NCI-H226 (cell line): ENCODE measurements around the gene TPSG1.
"Not testable (repeated sequence)": the region's sequence is repeated elsewhere in the genome, so short reads cannot be mapped to it uniquely, and the experiment has no call there.

ENCODE experiments used
- DNase-seq: peaks from one replicate; pipeline ENCODE4 v3.0.0-alpha.2; 2015

Gene TPSG1

DNA sequence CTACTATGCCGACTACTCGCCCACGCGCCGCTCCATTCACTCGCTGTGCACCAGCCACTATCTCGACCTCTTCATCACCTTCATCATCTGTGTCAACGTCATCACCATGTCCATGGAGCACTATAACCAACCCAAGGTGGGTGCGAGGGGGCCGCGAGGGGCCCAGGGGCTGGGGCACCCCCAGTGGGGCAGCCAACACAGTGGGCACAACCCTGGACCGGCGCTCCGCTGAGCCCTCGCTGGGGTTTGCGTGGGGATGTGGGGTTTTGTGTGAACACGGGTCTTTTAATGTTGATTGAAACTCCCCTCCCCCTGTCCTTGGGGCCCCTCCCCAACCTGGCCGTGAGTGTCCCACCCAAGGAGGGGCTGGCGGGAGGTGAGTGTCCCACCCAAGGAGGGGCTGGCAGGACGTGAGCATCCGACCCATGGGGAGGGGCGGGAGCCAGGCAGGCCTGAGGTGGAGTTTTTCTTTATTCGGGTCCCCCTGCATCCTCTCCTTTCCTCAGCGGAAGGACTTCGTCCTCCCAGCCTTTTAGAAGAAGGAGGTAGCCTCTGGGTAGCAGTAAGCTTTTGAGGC is 11.2 kb downstream of the TPSG1 start:
- no peak for DNase-seq

DNA sequence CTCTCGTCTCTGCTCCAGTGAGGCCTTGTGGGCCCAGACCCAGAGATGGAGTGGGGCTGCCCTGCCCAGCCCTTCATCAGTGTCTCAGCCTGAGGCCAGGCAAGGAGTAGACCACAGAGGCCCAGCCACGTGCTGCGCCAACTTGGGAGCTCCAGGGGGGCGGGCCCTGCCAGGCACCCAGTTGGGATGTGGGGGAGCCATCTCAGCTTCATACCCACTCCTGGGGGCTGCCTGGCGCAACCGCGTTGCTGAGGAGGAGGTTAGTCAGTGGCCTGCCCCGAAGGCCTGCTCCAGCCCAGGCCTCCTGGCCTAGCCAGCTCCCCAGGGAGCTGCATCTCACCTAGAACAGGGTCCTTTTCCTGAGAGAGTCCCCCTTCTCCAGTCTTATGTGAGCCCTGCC is 11.8 kb downstream of the TPSG1 start:
- DNase-seq: no peak

DNA sequence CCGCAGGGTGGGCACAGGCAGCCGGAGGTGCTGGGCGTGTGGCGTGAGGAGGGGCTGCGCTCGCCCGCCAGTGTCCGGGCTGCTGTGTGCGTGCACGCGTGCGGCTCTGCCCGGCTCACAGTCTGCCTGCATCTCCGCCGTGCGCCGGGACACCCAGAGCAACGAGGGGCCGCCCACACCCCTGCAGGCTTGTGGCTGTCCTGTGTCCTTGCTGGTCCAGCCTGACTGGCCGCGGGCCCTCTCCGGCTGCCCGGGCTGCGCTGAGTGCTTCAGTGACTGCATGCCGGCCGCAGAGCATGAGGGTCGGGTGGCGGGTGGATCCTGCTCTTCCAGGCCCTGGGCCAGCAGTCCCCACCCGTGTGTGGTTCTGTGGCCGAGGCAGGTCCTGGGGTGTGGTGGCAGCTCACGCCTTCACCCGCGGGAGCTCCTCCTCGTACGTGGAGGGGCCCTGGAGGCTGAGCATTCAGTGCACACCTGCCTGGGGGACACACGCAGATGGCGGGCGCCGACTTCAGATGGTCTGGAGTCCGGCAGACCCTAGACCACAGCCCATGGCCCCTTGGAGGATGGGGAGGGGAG is 12.4 kb downstream of the TPSG1 start:
- no peak for DNase-seq

DNA sequence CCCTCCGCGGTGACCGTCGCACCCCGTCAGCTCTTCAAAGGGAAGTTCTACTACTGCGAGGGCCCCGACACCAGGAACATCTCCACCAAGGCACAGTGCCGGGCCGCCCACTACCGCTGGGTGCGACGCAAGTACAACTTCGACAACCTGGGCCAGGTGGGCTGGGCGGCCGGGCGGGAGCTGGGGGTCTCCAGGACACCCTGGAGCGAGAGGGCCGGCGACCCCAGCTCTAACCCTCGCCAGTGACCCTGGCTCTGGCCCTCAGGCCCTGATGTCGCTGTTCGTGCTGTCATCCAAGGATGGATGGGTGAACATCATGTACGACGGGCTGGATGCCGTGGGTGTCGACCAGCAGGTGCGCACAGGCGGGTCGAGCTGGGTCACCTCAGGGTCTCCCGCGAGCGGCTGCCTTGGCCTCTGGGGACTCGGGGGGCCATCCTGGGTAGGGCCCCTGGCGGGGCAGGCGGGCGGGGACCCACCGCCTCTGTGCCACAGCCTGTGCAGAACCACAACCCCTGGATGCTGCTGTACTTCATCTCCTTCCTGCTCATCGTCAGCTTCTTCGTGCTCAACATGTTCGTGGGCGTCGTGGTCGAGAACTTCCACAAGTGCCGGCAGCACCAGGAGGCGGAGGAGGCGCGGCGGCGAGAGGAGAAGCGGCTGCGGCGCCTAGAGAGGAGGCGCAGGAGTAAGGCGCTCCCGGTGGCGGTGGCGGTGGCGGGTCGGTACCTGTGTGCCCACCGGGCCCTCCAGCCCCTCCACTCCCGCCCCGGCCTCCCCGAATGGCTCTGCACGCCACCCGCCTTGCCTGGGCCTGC is 13.4 kb downstream of the TPSG1 start:
- no peak for DNase-seq

DNA sequence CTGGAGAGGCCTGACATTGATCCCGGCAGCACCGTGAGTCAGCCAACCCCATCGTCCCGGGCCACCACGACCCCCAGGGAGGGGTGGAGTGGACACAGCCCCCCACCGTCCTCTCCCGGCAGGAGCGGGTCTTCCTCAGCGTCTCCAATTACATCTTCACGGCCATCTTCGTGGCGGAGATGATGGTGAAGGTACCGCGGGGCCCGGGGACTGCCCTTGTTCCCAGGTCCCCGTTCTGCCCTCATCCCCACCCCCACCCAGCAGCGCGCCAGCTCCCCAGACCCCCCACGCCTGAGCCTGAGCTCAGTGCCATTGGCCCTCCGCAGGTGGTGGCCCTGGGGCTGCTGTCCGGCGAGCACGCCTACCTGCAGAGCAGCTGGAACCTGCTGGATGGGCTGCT is 14.6 kb downstream of the TPSG1 start:
- DNase-seq: no peak

- no peak for DNase-seq
Measured at GRCh38 chr16:1209081-1209480, 16.0 kb downstream of the TPSG1 start.

DNA sequence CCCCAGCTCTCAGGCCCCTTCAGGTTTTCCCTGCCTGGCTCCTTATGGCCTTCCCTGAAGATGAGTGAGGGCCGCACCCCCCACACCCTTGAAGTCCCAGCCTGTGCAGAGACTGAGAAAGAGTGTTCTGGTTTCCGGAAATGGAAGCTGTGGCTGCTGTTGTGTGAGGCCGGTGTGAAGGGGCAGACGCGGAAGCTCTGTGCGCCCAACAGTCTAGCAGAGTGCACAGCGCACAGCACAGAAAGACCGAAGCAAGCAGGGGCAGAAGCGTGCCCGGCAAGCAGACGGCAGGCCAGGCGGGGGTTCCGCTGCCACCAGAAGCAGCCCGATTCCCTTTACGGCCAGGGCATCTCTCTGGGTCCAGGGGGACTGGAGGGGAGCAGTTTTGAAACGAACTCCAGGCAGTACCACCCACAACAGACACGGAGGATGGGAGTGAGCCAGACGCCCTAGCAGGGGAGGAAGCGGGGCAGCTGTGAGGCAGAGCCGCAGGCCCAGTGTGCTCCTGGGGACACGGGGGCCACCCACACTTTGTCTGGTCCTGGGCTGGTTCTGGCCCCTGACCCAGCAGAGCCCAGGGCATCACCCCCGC is 16.7 kb downstream of the TPSG1 start:
- no peak for DNase-seq

DNA sequence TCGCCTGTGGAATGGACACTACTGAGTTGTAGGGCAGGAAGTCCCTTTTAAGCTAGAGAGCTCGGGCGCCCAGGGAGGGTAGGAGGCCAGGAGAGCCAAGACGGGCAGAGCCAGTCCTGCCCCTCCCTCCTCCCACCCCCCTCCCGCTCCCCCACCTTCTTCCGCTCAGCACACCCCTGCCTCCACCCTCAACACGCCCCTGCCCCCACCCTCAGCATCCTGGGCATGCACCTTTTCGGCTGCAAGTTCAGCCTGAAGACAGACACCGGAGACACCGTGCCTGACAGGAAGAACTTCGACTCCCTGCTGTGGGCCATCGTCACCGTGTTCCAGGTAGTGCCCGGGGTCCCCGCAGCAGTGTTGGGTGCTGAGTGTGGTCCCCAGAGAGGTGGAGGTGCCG is 18.3 kb downstream of the TPSG1 start:
- DNase-seq: no peak

- DNase-seq: no peak
Measured at GRCh38 chr16:1206326-1206725, 18.7 kb downstream of the TPSG1 start.

GRCh38 chr16:1204933-1205332 is 20.1 kb downstream of the TPSG1 start:
- DNase-seq: no peak

DNA sequence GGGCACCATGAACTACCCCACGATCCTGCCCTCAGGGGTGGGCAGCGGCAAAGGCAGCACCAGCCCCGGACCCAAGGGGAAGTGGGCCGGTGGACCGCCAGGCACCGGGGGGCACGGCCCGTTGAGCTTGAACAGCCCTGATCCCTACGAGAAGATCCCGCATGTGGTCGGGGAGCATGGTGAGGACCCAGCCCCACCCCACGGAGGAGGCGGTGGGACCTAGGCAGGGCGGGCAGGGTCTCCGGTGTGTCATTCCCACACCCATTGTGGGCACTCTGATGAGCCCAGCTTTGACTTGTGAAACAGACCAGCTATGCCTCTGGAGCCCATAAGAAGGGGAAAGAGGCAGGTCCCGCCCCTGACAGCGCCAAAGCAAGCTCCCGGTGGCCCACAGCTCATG is 22.8 kb downstream of the TPSG1 start:
- no peak for DNase-seq

DNA sequence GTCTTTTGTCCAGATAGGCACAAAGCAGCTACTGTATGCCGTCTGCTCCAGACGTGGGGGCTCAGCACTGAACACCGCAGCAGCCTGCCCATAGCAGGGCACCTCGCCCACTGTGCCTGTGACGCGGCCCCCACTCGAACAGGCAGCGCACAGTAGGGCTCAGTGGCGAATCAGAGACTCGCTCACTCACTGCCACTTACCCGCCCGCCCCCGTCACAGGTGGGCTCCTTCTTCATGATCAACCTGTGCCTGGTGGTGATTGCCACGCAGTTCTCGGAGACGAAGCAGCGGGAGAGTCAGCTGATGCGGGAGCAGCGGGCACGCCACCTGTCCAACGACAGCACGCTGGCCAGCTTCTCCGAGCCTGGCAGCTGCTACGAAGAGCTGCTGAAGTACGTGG is 23.6 kb downstream of the TPSG1 start:
- DNase-seq: no peak

DNA sequence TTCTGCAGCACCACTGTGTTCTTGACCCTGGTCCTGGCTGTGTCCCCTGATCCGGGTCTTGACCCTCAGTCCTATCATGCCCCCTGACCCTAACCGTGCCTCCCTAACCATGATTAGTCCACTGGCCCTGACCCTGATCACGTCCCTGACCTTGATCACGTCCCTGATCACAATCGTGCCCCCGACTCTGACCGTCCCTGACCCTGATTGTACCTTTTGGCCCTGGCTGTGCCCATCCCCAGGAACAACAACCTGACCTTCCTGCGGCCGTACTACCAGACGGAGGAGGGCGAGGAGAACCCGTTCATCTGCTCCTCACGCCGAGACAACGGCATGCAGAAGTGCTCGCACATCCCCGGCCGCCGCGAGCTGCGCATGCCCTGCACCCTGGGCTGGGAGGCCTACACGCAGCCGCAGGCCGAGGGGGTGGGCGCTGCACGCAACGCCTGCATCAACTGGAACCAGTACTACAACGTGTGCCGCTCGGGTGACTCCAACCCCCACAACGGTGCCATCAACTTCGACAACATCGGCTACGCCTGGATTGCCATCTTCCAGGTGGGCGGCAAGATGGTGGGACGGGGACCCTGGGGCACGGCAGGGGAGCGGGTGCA is 24.9 kb downstream of the TPSG1 start:
- no peak for DNase-seq

DNA sequence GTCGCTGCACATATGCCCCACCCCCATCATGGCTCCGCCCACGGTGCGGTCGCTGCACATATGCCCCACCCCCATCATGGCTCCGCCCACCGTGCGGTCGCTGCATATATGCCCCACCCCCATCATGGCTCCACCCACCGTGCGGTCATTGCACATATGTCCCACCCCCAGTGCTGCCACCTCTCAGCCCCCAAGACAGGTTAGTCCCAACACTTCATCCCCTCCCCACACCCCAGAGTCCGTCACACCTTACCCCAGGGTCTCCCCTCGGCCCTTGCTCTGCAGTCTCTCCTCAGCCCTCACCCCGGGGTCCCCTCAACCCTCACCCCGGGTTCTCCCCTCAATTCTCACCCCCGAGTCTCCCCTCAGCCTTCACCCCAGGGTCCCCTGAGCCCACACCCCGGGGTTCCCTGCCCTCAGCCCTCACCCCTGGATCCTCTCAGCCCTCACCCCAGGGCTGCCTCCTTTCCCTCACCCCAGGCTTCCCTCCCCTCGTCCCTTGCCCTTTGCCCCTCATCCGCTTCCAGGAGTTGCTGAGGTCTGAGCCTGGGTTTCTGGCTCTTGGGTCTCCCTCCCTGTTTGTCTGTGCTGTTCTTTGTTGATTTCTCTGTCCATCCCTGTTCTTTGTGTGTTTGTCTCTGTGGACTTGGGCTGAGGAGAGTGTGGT is 25.6 kb downstream of the TPSG1 start:
- no peak for DNase-seq

DNA sequence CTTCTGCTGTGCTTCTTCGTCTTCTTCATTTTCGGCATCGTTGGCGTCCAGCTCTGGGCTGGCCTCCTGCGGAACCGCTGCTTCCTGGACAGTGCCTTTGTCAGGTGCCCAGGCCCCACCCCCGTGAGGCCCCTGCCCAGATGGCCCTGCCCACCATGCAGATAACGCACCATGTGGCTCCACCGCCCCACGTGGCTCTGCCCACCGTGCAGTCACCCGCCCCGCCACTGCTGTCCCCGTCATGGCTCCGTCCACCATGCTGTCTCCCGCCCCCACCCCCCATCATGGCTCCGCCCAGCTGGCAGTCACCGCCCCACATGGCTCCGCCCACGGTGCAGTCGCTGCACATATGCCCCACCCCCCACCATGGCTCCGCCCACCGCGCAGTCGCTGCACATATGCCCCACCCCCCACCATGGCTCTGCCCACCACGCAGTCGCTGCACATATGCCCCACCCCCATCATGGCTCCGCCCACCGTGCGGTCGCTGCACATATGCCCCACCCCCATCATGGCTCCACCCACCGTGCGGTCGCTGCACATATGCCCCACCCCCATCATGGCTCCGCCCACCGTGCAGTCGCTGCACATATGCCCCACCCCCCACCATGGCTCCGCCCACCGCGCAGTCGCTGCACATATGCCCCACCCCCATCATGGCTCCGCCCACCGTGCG is 26.3 kb downstream of the TPSG1 start:
- DNase-seq: not testable (repeated sequence)

DNA sequence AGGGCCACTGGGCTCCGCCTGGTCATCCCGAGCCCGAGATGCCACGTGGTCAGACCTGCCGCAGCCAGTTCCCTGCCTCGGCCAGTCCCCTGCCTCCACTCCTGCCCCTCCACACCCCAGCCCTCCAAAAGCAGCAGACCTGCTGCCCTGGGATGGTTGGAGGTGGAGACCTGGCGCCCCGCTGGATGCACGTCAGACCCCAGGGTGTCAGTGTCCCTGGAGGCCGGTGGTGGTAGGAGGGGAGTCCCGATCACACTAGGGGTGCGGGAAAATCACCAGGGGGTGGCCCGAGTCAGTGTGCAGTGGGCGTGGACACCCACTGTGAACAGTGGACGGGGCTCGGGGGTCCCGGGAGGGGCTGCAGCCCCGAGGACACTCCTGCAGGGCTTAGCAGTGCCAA is 26.9 kb downstream of the TPSG1 start:
- DNase-seq: no peak

DNA sequence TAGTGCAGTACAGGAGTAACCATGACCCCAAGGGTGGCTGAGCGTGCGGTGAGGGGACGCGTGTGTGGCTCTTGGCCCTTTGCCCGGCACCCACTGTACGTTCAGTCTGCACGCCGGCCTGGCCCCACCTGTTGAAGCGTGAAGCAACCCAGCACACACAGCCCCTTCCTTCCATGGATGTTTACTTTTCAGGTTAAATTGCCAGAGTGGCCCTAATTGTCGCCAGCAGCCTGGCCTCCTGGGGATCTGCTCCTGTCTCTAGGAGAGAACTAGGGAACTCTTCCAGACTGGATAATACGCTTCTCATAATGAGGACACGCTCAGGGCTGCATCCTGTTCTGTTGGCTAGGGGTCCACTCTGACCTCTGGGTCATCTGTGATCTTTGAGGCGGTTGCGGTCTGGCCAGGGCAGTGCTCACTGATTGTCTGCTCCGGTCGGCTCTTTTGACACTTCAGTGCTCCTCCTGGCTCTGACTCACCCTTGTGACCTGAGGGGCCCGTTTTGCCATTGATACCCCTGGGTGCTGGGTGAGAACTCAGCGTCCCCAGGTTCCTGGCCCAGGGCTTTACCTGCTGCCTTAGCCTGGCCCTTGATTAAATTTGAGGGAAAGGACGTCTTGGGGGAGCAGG is 27.7 kb downstream of the TPSG1 start:
- DNase-seq: no peak

GRCh38 chr16:1196494-1196893 is 28.6 kb downstream of the TPSG1 start:
- no peak for DNase-seq

- no peak for DNase-seq
Measured at GRCh38 chr16:1195393-1195666, 29.7 kb downstream of the TPSG1 start.

GRCh38 chr16:1194665-1195392 is 30.2 kb downstream of the TPSG1 start:
- DNase-seq: no peak

GRCh38 chr16:1193825-1194581 is 31.1 kb downstream of the TPSG1 start:
- no peak for DNase-seq
